Lung (tissue), 12 donors: ENCODE data around the gene FGD5. TPM values are rescaled to one million over a fixed set of nuclear protein-coding genes. Genes with fewer than 3 reads are reported as not detected.

ENCODE experiments used
- ATAC-seq: fragments of 200-7000 bp; cut with Tn5 transposase; one replicate; pipeline ENCODE4 v1.9.1; 2020; ENCODE audit warnings: moderate number of reproducible peaks; ENCODE audit not compliant: insufficient read depth, low FRiP score
- DNase-seq, 3 donors: peaks; one replicate each; pipeline ENCODE4 v3.0.0-alpha.2; 2013 to 2017
- H3K27ac ChIP-seq, 2 donors: one replicate each; pipeline ENCODE4 v1.5.1; 2013; ENCODE audit warnings: mild to moderate bottlenecking in 2 of 2, moderate library complexity in 2 of 2, control low read depth in 1 of 2, inconsistent platforms in 1 of 2, low read depth in 1 of 2, low read length in 1 of 2
- H3K27me3 ChIP-seq, 3 donors: one replicate each; pipeline ENCODE4 v1.5.1; 2013; ENCODE audit warnings: low read length in 2 of 3; ENCODE audit not compliant: control insufficient read depth in 3 of 3, insufficient read depth in 3 of 3
- H3K36me3 ChIP-seq, 4 donors: one replicate each; pipeline ENCODE4 v1.5.1; 2013; ENCODE audit warnings: low read length in 4 of 4, mild to moderate bottlenecking in 1 of 4, moderate library complexity in 1 of 4; ENCODE audit not compliant: control insufficient read depth in 4 of 4, insufficient read depth in 4 of 4
- H3K4me1 ChIP-seq, 5 donors: one replicate each; pipeline ENCODE4 v1.5.1; 2013; ENCODE audit warnings: low read length in 5 of 5, mild to moderate bottlenecking in 2 of 5, moderate library complexity in 1 of 5; ENCODE audit not compliant: control insufficient read depth in 5 of 5, insufficient read depth in 5 of 5
- H3K4me3 ChIP-seq: one replicate; pipeline ENCODE4 v1.5.1; 2013; ENCODE audit warnings: mild to moderate bottlenecking, control low read depth, moderate library complexity
- H3K9ac ChIP-seq, 2 donors: one replicate each; pipeline ENCODE4 v1.5.1; 2013; ENCODE audit warnings: low read length in 2 of 2, control low read depth in 1 of 2; ENCODE audit not compliant: insufficient read depth in 1 of 2
- H3K9me3 ChIP-seq, 4 donors: one replicate each; pipeline ENCODE4 v1.5.1; 2013; ENCODE audit warnings: low read length in 3 of 4, mild to moderate bottlenecking in 1 of 4, moderate library complexity in 1 of 4; ENCODE audit not compliant: control insufficient read depth in 4 of 4, insufficient read depth in 3 of 4
- CTCF ChIP-seq: IDR thresholded peaks from 2 replicates; pipeline ENCODE4 v1.5.1; 2012; ENCODE audit warnings: mild to moderate bottlenecking; ENCODE audit errors: control extremely low read depth, extremely low read depth
- WGBS, 2 donors: extraction: QIAGEN DNeasy Blood & Tissue Kit; methylation state at CpG; one replicate each; pipeline ENCODE4 v1.1.7; 2013; 5-methylcytosine and 5-hydroxymethylcytosine counted together
- polyA plus RNA-seq, 2 donors: library from polyadenylated mRNA; stranded (reverse); fragments of 200-250 nt; gene quantifications; one replicate each; pipeline ENCODE4 v1.2.1, GENCODE V29; 2013
- total RNA-seq, 2 donors: library from RNA; depleted of rRNA in 1 of 2; stranded (reverse); fragments of >200 nt in 1 of 2; gene quantifications; one replicate each; pipeline ENCODE4 v1.2.1, GENCODE V29; 2014 to 2021
- donor health status: control.
- donor health status: control.
- donor health status: Bipolar disorder and iron deficiency.
- donor health status: healthy.
- donor health status: DM: yes; HTN: yes; CAD: no.

The FGD5 gene
- total and polyA plus RNA-seq, 4 donors = 14.6 to 58.5 (median 32.2) TPM

- DNase-seq (no peak), ATAC-seq (no peak)
- peaks cover 0 to 5% (median 0%) of the 10 kb centered on the region in 3 donors for H3K27me3 ChIP-seq
- H3K36me3 ChIP-seq = peaks cover 0 to 8% (median 0%) of the 10 kb centered on the region in 4 donors
- TF ChIP-seq CTCF = no peak
- no peak overlapping the region for H3K27ac ChIP-seq
- H3K9me3 ChIP-seq = no peaks in the 10 kb centered on the region
- H3K9ac ChIP-seq = no peak overlapping the region
- 64 to 85% methylated on average over 4 of the region's 4 CpGs for WGBS, 2 donors
- no peak overlapping the region for H3K4me3 ChIP-seq
- H3K4me1 ChIP-seq = peaks cover 0 to 10% (median 4%) of the 10 kb centered on the region in 5 donors
Observed at GRCh38 chr3:14826069-14826468, 7.3 kb downstream of the FGD5 start.

- TF ChIP-seq CTCF = no peak
- peaks cover 0 to 5% (median 0%) of the 10 kb centered on the region in 3 donors for H3K27me3 ChIP-seq
- H3K27ac ChIP-seq = no peak overlapping the region
- no peak overlapping the region for H3K9ac ChIP-seq
- 62 to 84% methylated on average over 8 of the region's 8 CpGs for WGBS, 2 donors
- peaks cover 0 to 8% (median 0%) of the 10 kb centered on the region in 4 donors for H3K36me3 ChIP-seq
- DNase-seq (no peak), ATAC-seq (no peak)
- H3K4me1 ChIP-seq = peaks cover 0 to 10% (median 0%) of the 10 kb centered on the region in 5 donors
- no peak overlapping the region for H3K4me3 ChIP-seq
- H3K9me3 ChIP-seq = no peaks in the 10 kb centered on the region
Observed at GRCh38 chr3:14827776-14828175, 9.0 kb downstream of the FGD5 start.

- Histone ChIP-seq H3K9ac (no peak overlapping the region), H3K9me3 (no peaks in the 10 kb centered on the region), H3K36me3 (peaks cover 0 to 8% (median 0%) of the 10 kb centered on the region in 4 donors), H3K27ac (no peak overlapping the region), H3K4me1 (peaks cover 0 to 8% (median 0%) of the 10 kb centered on the region in 5 donors), H3K4me3 (no peak overlapping the region), H3K27me3 (peaks cover 0 to 5% (median 0%) of the 10 kb centered on the region in 3 donors)
- TF ChIP-seq CTCF = no peak
- ATAC-seq (no peak), DNase-seq (no peak)
- WGBS, 2 donors = 52 to 59% methylated on average over 5 of the region's 5 CpGs
Observed at GRCh38 chr3:14829811-14830210, 11.0 kb downstream of the FGD5 start.

- no peak for ATAC-seq
- TF ChIP-seq CTCF = no peak
- Histone ChIP-seq H3K36me3 (no peaks in the 10 kb centered on the region), H3K27me3 (no peaks in the 10 kb centered on the region), H3K9me3 (no peaks in the 10 kb centered on the region), H3K4me3 (no peak overlapping the region), H3K4me1 (peaks cover 0 to 19% (median 7%) of the 10 kb centered on the region in 5 donors), H3K27ac (no peak overlapping the region), H3K9ac (no peak overlapping the region)
- 71 to 85% methylated on average over 8 of the region's 8 CpGs for WGBS, 2 donors
- DNase-seq = no peak
Observed at GRCh38 chr3:14831916-14832450, 13.2 kb downstream of the FGD5 start.
